CD14-positive monocyte (primary cell): ENCODE results near the gene TMEM198. TPM values are rescaled to one million over a fixed set of nuclear protein-coding genes. Genes with fewer than 3 reads are reported as not detected.

Experiments
- DNase-seq, 3 donors: peaks; one replicate each; pipeline ENCODE4 v3.0.0-alpha.2; 2011 to 2022
- H2AFZ ChIP-seq: 2 replicates; pipeline ENCODE4 v1.6.0; 2012; ENCODE audit warnings: mild to moderate bottlenecking, low read depth, low read length, inconsistent platforms; ENCODE audit not compliant: insufficient read depth, poor library complexity, severe bottlenecking
- H3K27ac ChIP-seq, 2 donors: 1 replicate in 1 of 2; 2 replicates in 1 of 2; pipeline ENCODE4 v1.5.1; 2012 to 2013; ENCODE audit warnings: low read length in 2 of 2, control low read depth in 1 of 2, inconsistent platforms in 1 of 2, low read depth in 1 of 2, mild to moderate bottlenecking in 1 of 2
- H3K27me3 ChIP-seq, 2 donors: one replicate each; pipeline versions ENCODE4 v1.6.0 to v1.6.1; 2011 to 2013; ENCODE audit warnings: low read length in 2 of 2; ENCODE audit not compliant: control insufficient read depth in 2 of 2, insufficient read depth in 2 of 2
- H3K36me3 ChIP-seq, 2 donors: replicated peaks in 1 of 2; 1 replicate in 1 of 2; 2 replicates in 1 of 2; pipeline versions ENCODE4 v1.5.1 to v1.6.1; 2012 to 2013; ENCODE audit warnings: low read length in 2 of 2, control low read depth in 1 of 2, inconsistent platforms in 1 of 2, mild to moderate bottlenecking in 1 of 2; ENCODE audit not compliant: insufficient read depth in 2 of 2, control insufficient read depth in 1 of 2
- H3K4me1 ChIP-seq, 2 donors: 1 replicate in 1 of 2; 2 replicates in 1 of 2; pipeline versions ENCODE4 v1.5.1 to v1.6.1; 2012 to 2013; ENCODE audit warnings: low read length in 2 of 2, control low read depth in 1 of 2, inconsistent platforms in 1 of 2, mild to moderate bottlenecking in 1 of 2, moderate library complexity in 1 of 2; ENCODE audit not compliant: insufficient read depth in 2 of 2, control insufficient read depth in 1 of 2
- H3K4me2 ChIP-seq: replicated peaks from 2 replicates; pipeline ENCODE3; 2012; ENCODE audit warnings: low read length, moderate library complexity, mild to moderate bottlenecking; ENCODE audit not compliant: poor library complexity, severe bottlenecking; ENCODE audit errors: extremely low read depth
- H3K4me3 ChIP-seq, 3 experiments: fragments of 200-600 bp in 1 of 3; sonication (generic) in 1 of 3; replicated peaks in 1 of 3; 1 replicate in 2 of 3; 2 replicates in 1 of 3; pipeline ENCODE4 v1.5.1; 2011 to 2013; ENCODE audit warnings: low read length in 3 of 3, mild to moderate bottlenecking in 3 of 3, control low read depth in 2 of 3, low read depth in 2 of 3, inconsistent platforms in 1 of 3, moderate library complexity in 1 of 3
- H3K79me2 ChIP-seq: 2 replicates; pipeline ENCODE4 v1.6.0; 2012; ENCODE audit warnings: mild to moderate bottlenecking, control low read depth, inconsistent platforms, low read length, moderate library complexity; ENCODE audit not compliant: insufficient read depth
- H3K9ac ChIP-seq: 2 replicates; pipeline ENCODE4 v1.6.0; 2017; ENCODE audit warnings: low read length, mild to moderate bottlenecking; ENCODE audit not compliant: insufficient read depth, poor library complexity, severe bottlenecking
- H3K9me3 ChIP-seq, 2 donors: replicated peaks in 1 of 2; 1 replicate in 1 of 2; 2 replicates in 1 of 2; pipeline versions ENCODE4 v1.5.1 to v1.6.1; 2012 to 2013; ENCODE audit warnings: low read length in 2 of 2, control low read depth in 1 of 2; ENCODE audit not compliant: control insufficient read depth in 1 of 2, insufficient read depth in 1 of 2
- H4K20me1 ChIP-seq: 2 replicates; pipeline ENCODE4 v1.6.0; 2012; ENCODE audit warnings: mild to moderate bottlenecking, low read length, control low read depth, moderate library complexity; ENCODE audit not compliant: insufficient read depth
- H3K27ac Mint-ChIP-seq, 7 donors: one replicate each; pipeline ENCODE4 v1.8.0; 2020; ENCODE audit warnings: mild to moderate bottlenecking in 7 of 7, mixed read lengths in 7 of 7, moderate library complexity in 6 of 7, inconsistent platforms in 2 of 7
- H3K27me3 Mint-ChIP-seq, 3 donors: one replicate each; pipeline ENCODE4 v1.8.0; 2021 to 2022; ENCODE audit warnings: low read depth in 3 of 3, mild to moderate bottlenecking in 3 of 3, mixed read lengths in 3 of 3, moderate library complexity in 3 of 3, inconsistent platforms in 1 of 3
- H3K36me3 Mint-ChIP-seq, 2 donors: one replicate each; pipeline ENCODE4 v1.8.0; 2020; ENCODE audit warnings: mixed read lengths in 2 of 2, inconsistent platforms in 1 of 2, mild to moderate bottlenecking in 1 of 2
- H3K4me1 Mint-ChIP-seq: one replicate; pipeline ENCODE4 v1.8.0; 2020; ENCODE audit warnings: mild to moderate bottlenecking, mixed read lengths
- H3K4me3 Mint-ChIP-seq, 2 donors: one replicate each; pipeline ENCODE4 v1.8.0; 2020; ENCODE audit warnings: mild to moderate bottlenecking in 2 of 2, mixed read lengths in 2 of 2, moderate library complexity in 1 of 2
- H3K9me3 Mint-ChIP-seq, 7 donors: one replicate each; pipeline ENCODE4 v1.8.0; 2020 to 2022; ENCODE audit warnings: mixed read lengths in 7 of 7, mild to moderate bottlenecking in 6 of 7, moderate library complexity in 6 of 7, inconsistent platforms in 2 of 7
- CTCF ChIP-seq: fragments of 200-600 bp; IDR thresholded peaks from one replicate; pipeline ENCODE4 v1.8.0; 2022; ENCODE audit warnings: antibody characterized with exemption, mild to moderate bottlenecking
- WGBS: methylation state at CpG from one replicate; pipeline ENCODE4 v1.1.5; 2013; ENCODE audit warnings: missing lambda C conversion rate; ENCODE audit not compliant: insufficient coverage; 5-methylcytosine and 5-hydroxymethylcytosine counted together
- intact Hi-C, 2 donors: fragments of 100-400 bp; cut with micrococcal nuclease; formaldehyde crosslinking; loops; one replicate each; pipeline versions ENCODE4 v1.15.0 to v1.15.1; 2023
- polyA plus RNA-seq, 3 donors: library from polyadenylated mRNA; depleted of rRNA in 1 of 3; unstranded in 2 of 3; stranded (reverse) in 1 of 3; fragments of 300-500 nt in 2 of 3; fragments of >200 nt in 1 of 3; fragmentation: Illumina TruSeq in 2 of 3; gene quantifications; 1 replicate in 2 of 3; 2 replicates in 1 of 3; pipeline ENCODE4 v1.2.3, GENCODE V29; 2012 to 2021

Gene TMEM198
- polyA plus RNA-seq, 3 donors: not detected

- H3K4me3 ChIP-seq: peak overlapping the region; percentile 58 to 93 (median 80)
- Mint-ChIP-seq H3K27me3 (peaks cover 38 to 41% (median 38%) of the 10 kb centered on the region in 3 donors), H3K27ac (peak overlapping the region; percentile 94 to 99 (median 97)), H3K36me3 (peaks cover 18 to 31% of the 10 kb centered on the region in 2 donors), H3K4me3 (peak overlapping the region; percentile 98 to 100), H3K9me3 (peaks cover 0 to 19% (median 1%) of the 10 kb centered on the region in 7 donors), H3K4me1 (peaks cover 38% of the 10 kb centered on the region)
- peak overlapping the region; percentile 97 for H3K4me2 ChIP-seq
- H3K36me3 ChIP-seq: peaks cover 13 to 30% of the 10 kb centered on the region in 2 donors
- peaks cover 31 to 37% of the 10 kb centered on the region in 2 donors for H3K27me3 ChIP-seq
- H3K4me1 ChIP-seq: peaks cover 28 to 43% of the 10 kb centered on the region in 2 donors
- H3K9me3 ChIP-seq: peaks cover 2 to 10% of the 10 kb centered on the region in 2 donors
- intact Hi-C loops: loop anchor here (5.0 to 10.0 kb wide), 4 partner anchors 33 to 334 kb away; partner anchors contain the start of genes DNPEP (in 2 of the 2), STK11IP (in 2 of the 2) and NHEJ1 (in 1 of the 2)
- H3K27ac ChIP-seq: peak overlapping the region; percentile 89 to 90
- H3K79me2 ChIP-seq: peaks cover 11% of the 10 kb centered on the region
- peak overlapping the region; percentile 94 for H2AFZ ChIP-seq
- DNase-seq: no peak
- 7% methylated on average over 2 of the region's 3 CpGs for WGBS
- TF ChIP-seq CTCF: no peak
- H4K20me1 ChIP-seq: no peaks in the 10 kb centered on the region
- H3K9ac ChIP-seq: peak overlapping the region; percentile 91
Observed at GRCh38 chr2:219499058-219499307, 44.8 kb upstream of the TMEM198 start.

GRCh38 chr2:219499555-219499954 lies 44.3 kb upstream of the TMEM198 start:
- Histone ChIP-seq H3K9ac (peak overlapping the region; percentile 91), H3K4me1 (peaks cover 28 to 43% of the 10 kb centered on the region in 2 donors), H3K27ac (peak overlapping the region in 1 of 2 donors; percentile 90), H3K27me3 (peaks cover 28 to 32% of the 10 kb centered on the region in 2 donors), H4K20me1 (no peaks in the 10 kb centered on the region), H3K79me2 (peaks cover 11% of the 10 kb centered on the region), H2AFZ (peak overlapping the region; percentile 94), H3K4me3 (peak overlapping the region in 1 of 3 experiments; percentile 93), H3K36me3 (peaks cover 19 to 36% of the 10 kb centered on the region in 2 donors), H3K4me2 (peak overlapping the region; percentile 97), H3K9me3 (peaks cover 2 to 10% of the 10 kb centered on the region in 2 donors)
- Mint-ChIP-seq H3K9me3 (peaks cover 0 to 17% (median 1%) of the 10 kb centered on the region in 7 donors), H3K27ac (peak overlapping the region in 6 of 7 donors; percentile 7 to 99 (median 95)), H3K27me3 (peaks cover 32 to 35% (median 32%) of the 10 kb centered on the region in 3 donors), H3K4me3 (peak overlapping the region in 1 of 2 donors; percentile 100), H3K4me1 (peaks cover 38% of the 10 kb centered on the region), H3K36me3 (peaks cover 24 to 37% of the 10 kb centered on the region in 2 donors)
- no peak for TF ChIP-seq CTCF
- intact Hi-C loops: loop anchor here (5.0 to 10.0 kb wide), 4 partner anchors 33 to 335 kb away; partner anchors contain the start of genes DNPEP (in 2 of the 2), STK11IP (in 2 of the 2) and NHEJ1 (in 1 of the 2)
- no peak for DNase-seq
- 88% methylated on average over 1 of the region's 1 CpG for whole genome bisulfite sequencing
